K562 treated with DMSO at 1 percent for 48 hours (cell line): ENCODE measurements around the gene ARHGEF3. TPM values are rescaled to one million over a fixed set of nuclear protein-coding genes. Genes with fewer than 3 reads are reported as not detected.

Source experiments
- total RNA-seq: library from RNA; unstranded; fragments of 300-600 nt; gene quantifications from 2 replicates; pipeline ENCODE4 v1.2.3, GENCODE V29; 2022; ENCODE audit warnings: low replicate concordance; ENCODE audit errors: extremely low read depth

ARHGEF3 gene, protein sequence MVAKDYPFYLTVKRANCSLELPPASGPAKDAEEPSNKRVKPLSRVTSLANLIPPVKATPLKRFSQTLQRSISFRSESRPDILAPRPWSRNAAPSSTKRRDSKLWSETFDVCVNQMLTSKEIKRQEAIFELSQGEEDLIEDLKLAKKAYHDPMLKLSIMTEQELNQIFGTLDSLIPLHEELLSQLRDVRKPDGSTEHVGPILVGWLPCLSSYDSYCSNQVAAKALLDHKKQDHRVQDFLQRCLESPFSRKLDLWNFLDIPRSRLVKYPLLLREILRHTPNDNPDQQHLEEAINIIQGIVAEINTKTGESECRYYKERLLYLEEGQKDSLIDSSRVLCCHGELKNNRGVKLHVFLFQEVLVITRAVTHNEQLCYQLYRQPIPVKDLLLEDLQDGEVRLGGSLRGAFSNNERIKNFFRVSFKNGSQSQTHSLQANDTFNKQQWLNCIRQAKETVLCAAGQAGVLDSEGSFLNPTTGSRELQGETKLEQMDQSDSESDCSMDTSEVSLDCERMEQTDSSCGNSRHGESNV
- not detected in 2 replicates for total RNA-seq

DNA sequence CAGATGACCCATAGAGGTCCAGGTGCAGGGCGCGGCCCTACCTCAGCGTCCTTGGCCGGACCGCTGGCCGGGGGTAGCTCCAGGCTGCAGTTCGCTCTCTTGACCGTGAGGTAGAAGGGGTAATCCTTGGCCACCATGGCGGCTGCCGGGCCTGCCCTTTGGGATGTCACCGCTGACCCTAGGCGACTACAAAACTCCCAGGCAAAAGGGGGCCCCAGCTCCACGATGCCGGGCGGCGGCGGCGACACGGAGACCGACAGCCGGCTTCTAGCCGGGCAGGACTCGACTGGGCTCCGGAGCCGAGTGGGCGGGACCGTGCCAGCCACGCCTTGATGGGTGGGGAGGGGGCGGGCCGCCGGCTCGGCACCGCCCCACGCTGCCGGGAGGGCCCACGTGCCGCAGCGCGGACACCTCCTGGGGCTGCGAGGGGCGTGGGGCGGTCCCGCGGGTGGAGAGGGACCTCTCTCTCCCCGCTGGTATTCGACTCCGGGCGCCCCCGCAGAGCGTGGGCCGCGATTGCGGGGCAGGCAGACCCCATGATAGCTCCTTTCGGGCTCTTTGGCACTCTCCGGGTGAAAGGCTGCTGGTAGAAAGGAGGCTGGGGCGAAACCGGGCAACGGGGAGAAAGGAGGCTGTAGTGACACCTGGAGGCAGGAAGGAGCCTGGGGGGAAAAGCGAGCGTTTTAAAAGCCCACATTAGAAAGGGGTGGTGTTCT lies at the start of gene ARHGEF3:
Gene ARHGEF3, minus strand, starts transcription at position 288 of the 716 bp plus-strand sequence. Its CDS starts 151 bp downstream, at position 137.

DNA sequence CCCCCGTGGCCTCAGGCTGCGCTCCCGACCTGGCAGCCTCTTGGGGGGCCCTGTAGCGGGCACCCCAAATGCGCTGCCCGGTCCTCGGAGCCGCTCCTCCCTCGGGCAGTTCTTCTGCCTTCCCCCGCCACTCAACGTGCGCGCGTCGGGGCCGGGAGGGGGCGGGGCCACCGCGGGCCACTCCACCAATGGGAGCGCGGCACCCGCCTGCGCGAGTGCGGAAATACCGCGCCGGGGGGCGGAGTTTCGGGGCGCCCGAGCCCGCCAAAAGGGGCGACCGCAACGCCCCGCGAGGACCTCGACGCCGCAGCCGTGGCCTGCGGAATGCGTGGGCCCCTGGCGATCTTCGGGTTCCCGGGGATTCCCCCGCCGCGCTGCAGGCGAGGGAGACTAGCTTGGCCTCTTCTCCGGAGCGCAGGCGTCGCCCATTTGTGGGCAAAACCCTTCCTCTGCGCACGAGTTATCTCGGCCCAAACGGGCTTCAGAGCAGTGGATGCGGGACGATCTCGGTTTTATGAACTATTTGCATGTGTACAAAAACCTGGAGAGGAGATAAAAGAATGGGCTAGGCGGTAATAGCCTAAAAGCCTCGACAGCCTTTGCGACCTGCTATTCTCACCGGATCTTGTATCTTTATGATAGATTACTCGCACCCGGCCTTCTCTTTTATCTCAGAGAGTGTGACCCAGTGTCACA lies 118.5 kb downstream of the ARHGEF3 start, which contains the start of gene TASOR:
Gene TASOR, minus strand, starts transcription at position 144 of the 696 bp plus-strand sequence. CDS start 259 bp downstream, outside the sequence.

Other genes starting within 250 kb of the ARHGEF3 start
- not detected in 2 replicates for gene CCDC66, start 244.8 kb downstream of the ARHGEF3 start, total RNA-seq
- not detected in 2 replicates for gene TASOR, start 118.7 kb downstream of the ARHGEF3 start, total RNA-seq